Stimulated activated CD8-positive, alpha-beta memory T cell treated with anti-CD3 and anti-CD28 coated beads, Interleukin-15, amount 100 ng/mL, for 1 hour (primary cell): Measurements from ENCODE around the gene MOB3C.
"Not testable (repeated sequence)": the region's sequence is repeated elsewhere in the genome, so short reads cannot be mapped to it uniquely, and the experiment has no call there.

ENCODE experiments used
- DNase-seq: peaks from one replicate; pipeline ENCODE4 v3.0.0-alpha.2; 2020; ENCODE audit warnings: low read depth

The MOB3C gene

GRCh38 chr1:46616277-46617107 is at the start of gene MOB3C:
Gene MOB3C (minus strand): TSS chr1:46616811. CDS start chr1:46613321, 3,490 bp downstream.
- DNase-seq, result peak; percentile 42

GRCh38 chr1:46665983-46666382 is 49.4 kb upstream of the MOB3C start:
- no peak for DNase-seq

GRCh38 chr1:46662919-46663318 is 46.3 kb upstream of the MOB3C start:
- not testable (repeated sequence) for DNase-seq

- not testable (repeated sequence) for DNase-seq
Measured at GRCh38 chr1:46660116-46660515, 43.5 kb upstream of the MOB3C start.

GRCh38 chr1:46659307-46659870 is 42.8 kb upstream of the MOB3C start:
- DNase-seq, result no peak

GRCh38 chr1:46657775-46658174 is 41.2 kb upstream of the MOB3C start:
- no peak for DNase-seq

- DNase-seq, result no peak
Measured at GRCh38 chr1:46656643-46657042, 40.0 kb upstream of the MOB3C start.

- no peak for DNase-seq
Measured at GRCh38 chr1:46655848-46656247, 39.2 kb upstream of the MOB3C start.

GRCh38 chr1:46654698-46655097 is 38.1 kb upstream of the MOB3C start:
- not testable (repeated sequence) for DNase-seq

GRCh38 chr1:46654012-46654411 is 37.4 kb upstream of the MOB3C start:
- no peak for DNase-seq

GRCh38 chr1:46653405-46653958 is 36.9 kb upstream of the MOB3C start:
- no peak for DNase-seq

- DNase-seq, result no peak
Measured at GRCh38 chr1:46652321-46653100, 35.9 kb upstream of the MOB3C start.

GRCh38 chr1:46651152-46651551 is 34.5 kb upstream of the MOB3C start:
- DNase-seq, result not testable (repeated sequence)

- DNase-seq, result no peak
Measured at GRCh38 chr1:46650491-46650890, 33.9 kb upstream of the MOB3C start.

GRCh38 chr1:46649764-46650163 is 33.2 kb upstream of the MOB3C start:
- DNase-seq, result no peak

- DNase-seq, result no peak
Measured at GRCh38 chr1:46647611-46648010, 31.0 kb upstream of the MOB3C start.

- DNase-seq, result no peak
Measured at GRCh38 chr1:46646844-46647243, 30.2 kb upstream of the MOB3C start.

GRCh38 chr1:46646331-46646730 is 29.7 kb upstream of the MOB3C start:
- no peak for DNase-seq

GRCh38 chr1:46645815-46646214 is 29.2 kb upstream of the MOB3C start:
- DNase-seq, result no peak

GRCh38 chr1:46643368-46643775 is 26.8 kb upstream of the MOB3C start:
- no peak for DNase-seq

GRCh38 chr1:46642115-46642680 is 25.6 kb upstream of the MOB3C start:
- no peak for DNase-seq

- no peak for DNase-seq
Measured at GRCh38 chr1:46639547-46639946, 22.9 kb upstream of the MOB3C start.
